Stimulated activated effector memory CD8-positive, alpha-beta T cell treated with anti-CD3 and anti-CD28 coated beads, Interleukin-12 subunit alpha, Interleukin-12 subunit beta, amount 100 ng/mL, for 72 hours (primary cell): Measurements from ENCODE around the gene SYNGR3.

ENCODE experiments used
- ATAC-seq: fragments of 150-1000 bp; cut with Tn5 transposase; 2 replicates; pipeline ENCODE4 v1.10.0; 2021
- DNase-seq, 2 donors: peaks; one replicate each; pipeline ENCODE4 v3.0.0; 2021 to 2022; ENCODE audit warnings: low spot score in 2 of 2
- H3K27ac Mint-ChIP-seq: one replicate; pipeline ENCODE4 v1.8.0; 2022; ENCODE audit warnings: mild to moderate bottlenecking, mixed read lengths
- H3K36me3 Mint-ChIP-seq: one replicate; pipeline ENCODE4 v1.8.0; 2022; ENCODE audit warnings: mild to moderate bottlenecking, mixed read lengths
- H3K4me1 Mint-ChIP-seq: one replicate; pipeline ENCODE4 v1.8.0; 2022; ENCODE audit warnings: mixed read lengths
- H3K4me3 Mint-ChIP-seq: one replicate; pipeline ENCODE4 v1.8.0; 2022; ENCODE audit warnings: mild to moderate bottlenecking, mixed read lengths
- H3K9me3 Mint-ChIP-seq: one replicate; pipeline ENCODE4 v1.8.0; 2022; ENCODE audit warnings: mixed read lengths

The SYNGR3 gene

GRCh38 chr16:1989209-1990100 lies at the start of gene SYNGR3:
Gene SYNGR3, plus strand, starts transcription at chr16:1989970. Its CDS starts 133 bp downstream, at chr16:1990103.
- peak within 1 kb of the TSS; percentile 78 for H3K4me3 Mint-ChIP-seq
- no peak within 1 kb of the TSS for H3K27ac Mint-ChIP-seq
- ATAC-seq, result no peak
- DNase-seq, result no peak
- no peaks in the 10 kb centered on the region for H3K9me3 Mint-ChIP-seq
- peaks cover 47% of the 10 kb centered on the region for H3K4me1 Mint-ChIP-seq
- peaks cover 38% of the 10 kb centered on the region for H3K36me3 Mint-ChIP-seq

- Mint-ChIP-seq H3K4me3 (no peak overlapping the region), H3K4me1 (peaks cover 22% of the 10 kb centered on the region), H3K27ac (no peak overlapping the region), H3K9me3 (no peaks in the 10 kb centered on the region), H3K36me3 (peaks cover 51% of the 10 kb centered on the region)
- DNase-seq (no peak), ATAC-seq (no peak)
Observed at GRCh38 chr16:1940273-1941161, 49.3 kb upstream of the SYNGR3 start.

- H3K4me3 Mint-ChIP-seq, result peak overlapping the region; percentile 89
- no peaks in the 10 kb centered on the region for H3K9me3 Mint-ChIP-seq
- H3K36me3 Mint-ChIP-seq, result peaks cover 51% of the 10 kb centered on the region
- H3K4me1 Mint-ChIP-seq, result peaks cover 22% of the 10 kb centered on the region
- ATAC-seq, result no peak
- no peak overlapping the region for H3K27ac Mint-ChIP-seq
- DNase-seq, result no peak
Observed at GRCh38 chr16:1941162-1942046, 48.4 kb upstream of the SYNGR3 start.

GRCh38 chr16:1942047-1942809 lies 47.5 kb upstream of the SYNGR3 start:
- H3K4me3 Mint-ChIP-seq, result peak overlapping the region; percentile 89
- no peaks in the 10 kb centered on the region for H3K9me3 Mint-ChIP-seq
- H3K4me1 Mint-ChIP-seq, result peaks cover 22% of the 10 kb centered on the region
- DNase-seq (peak in 1 of 2 donors; percentile 60), ATAC-seq (no peak)
- H3K27ac Mint-ChIP-seq, result peak overlapping the region; percentile 89
- H3K36me3 Mint-ChIP-seq, result peaks cover 47% of the 10 kb centered on the region

- ATAC-seq (peak; percentile 93), DNase-seq (peak; percentile 97 to 100)
- Mint-ChIP-seq H3K4me3 (peak within 1 kb of the TSS; percentile 89), H3K4me1 (peaks cover 22% of the 10 kb centered on the region), H3K27ac (peak within 1 kb of the TSS; percentile 89), H3K9me3 (no peaks in the 10 kb centered on the region), H3K36me3 (peaks cover 39% of the 10 kb centered on the region)
Observed at GRCh38 chr16:1942810-1943726, 46.7 kb upstream of the SYNGR3 start, which contains the start of gene MSRB1. Gene MSRB1, minus strand, starts transcription at chr16:1943199. Its CDS starts 43 bp downstream, at chr16:1943156.

GRCh38 chr16:1944612-1945199 lies 45.1 kb upstream of the SYNGR3 start:
- ATAC-seq (no peak), DNase-seq (no peak)
- H3K4me3 Mint-ChIP-seq, result peak overlapping the region; percentile 89
- no peaks in the 10 kb centered on the region for H3K9me3 Mint-ChIP-seq
- H3K36me3 Mint-ChIP-seq, result peaks cover 22% of the 10 kb centered on the region
- peaks cover 22% of the 10 kb centered on the region for H3K4me1 Mint-ChIP-seq
- peak overlapping the region; percentile 74 for H3K27ac Mint-ChIP-seq

GRCh38 chr16:1945559-1946391 lies 44.0 kb upstream of the SYNGR3 start:
- no peak for ATAC-seq
- Mint-ChIP-seq H3K9me3 (no peaks in the 10 kb centered on the region), H3K27ac (no peak overlapping the region), H3K36me3 (peaks cover 12% of the 10 kb centered on the region), H3K4me3 (no peak overlapping the region), H3K4me1 (peaks cover 22% of the 10 kb centered on the region)
- DNase-seq, result no peak

- ATAC-seq (no peak), DNase-seq (no peak)
- Mint-ChIP-seq H3K4me3 (no peak overlapping the region), H3K4me1 (peaks cover 17% of the 10 kb centered on the region), H3K9me3 (no peaks in the 10 kb centered on the region), H3K27ac (no peak overlapping the region), H3K36me3 (peaks cover 7% of the 10 kb centered on the region)
Observed at GRCh38 chr16:1946495-1947368, 43.0 kb upstream of the SYNGR3 start.

GRCh38 chr16:1947369-1947670 lies 42.5 kb upstream of the SYNGR3 start:
- no peak for DNase-seq
- no peak for ATAC-seq
- H3K4me3 Mint-ChIP-seq, result no peak overlapping the region

GRCh38 chr16:1949507-1949906 lies 40.3 kb upstream of the SYNGR3 start:
- peaks cover 11% of the 10 kb centered on the region for H3K4me1 Mint-ChIP-seq
- H3K4me3 Mint-ChIP-seq, result no peak overlapping the region
- no peaks in the 10 kb centered on the region for H3K9me3 Mint-ChIP-seq
- H3K36me3 Mint-ChIP-seq, result peaks cover 3% of the 10 kb centered on the region
- H3K27ac Mint-ChIP-seq, result no peak overlapping the region
- ATAC-seq (no peak), DNase-seq (no peak)

More at GRCh38 chr16:1947369-1947670, 42.5 kb upstream of the SYNGR3 start:
- no peak overlapping the region for H3K27ac Mint-ChIP-seq
- H3K9me3 Mint-ChIP-seq, result no peaks in the 10 kb centered on the region
- H3K4me1 Mint-ChIP-seq, result peaks cover 12% of the 10 kb centered on the region
- H3K36me3 Mint-ChIP-seq, result peaks cover 6% of the 10 kb centered on the region

GRCh38 chr16:1950047-1950446 lies 39.7 kb upstream of the SYNGR3 start:
- H3K36me3 Mint-ChIP-seq, result no peaks in the 10 kb centered on the region
- H3K4me3 Mint-ChIP-seq, result no peak overlapping the region
- ATAC-seq, result no peak
- H3K4me1 Mint-ChIP-seq, result peaks cover 7% of the 10 kb centered on the region
- no peak for DNase-seq
- H3K9me3 Mint-ChIP-seq, result no peaks in the 10 kb centered on the region
- no peak overlapping the region for H3K27ac Mint-ChIP-seq

- DNase-seq, result no peak
- no peaks in the 10 kb centered on the region for H3K36me3 Mint-ChIP-seq
- no peaks in the 10 kb centered on the region for H3K9me3 Mint-ChIP-seq
- no peak overlapping the region for H3K27ac Mint-ChIP-seq
- no peak overlapping the region for H3K4me3 Mint-ChIP-seq
- peaks cover 7% of the 10 kb centered on the region for H3K4me1 Mint-ChIP-seq
- ATAC-seq, result no peak
Observed at GRCh38 chr16:1950559-1950958, 39.2 kb upstream of the SYNGR3 start.
